Fibroblast of villous mesenchyme (primary cell): ENCODE data around the gene PHGDH. TPM values are rescaled to one million over a fixed set of nuclear protein-coding genes. Genes with fewer than 3 reads are reported as not detected.
"Not testable (repeated sequence)": the region's sequence is repeated elsewhere in the genome, so short reads cannot be mapped to it uniquely, and the experiment has no call there.

Source experiments
- DNase-seq: peaks from one replicate; pipeline ENCODE4 v3.0.0-alpha.2; 2010; ENCODE audit warnings: low read depth
- H3K4me3 ChIP-seq: 2 replicates; pipeline ENCODE4 v1.5.1; 2011; ENCODE audit warnings: low read depth, mild to moderate bottlenecking, low read length
- total RNA-seq: library from RNA; depleted of rRNA; stranded (reverse); fragments of >200 nt; gene quantifications from 2 replicates; pipeline ENCODE4 v1.2.3, GENCODE V29; 2012
- TF ChIP-seq, protein P1 (sequence below): IDR thresholded peaks from 2 replicates; pipeline ENCODE4 v1.5.1; 2012; ENCODE audit warnings: low read depth, mild to moderate bottlenecking, low read length; ENCODE audit not compliant: insufficient read depth

PHGDH gene
- total RNA-seq, 1 donor: 80.7 TPM

- TF ChIP-seq, protein P1, sequence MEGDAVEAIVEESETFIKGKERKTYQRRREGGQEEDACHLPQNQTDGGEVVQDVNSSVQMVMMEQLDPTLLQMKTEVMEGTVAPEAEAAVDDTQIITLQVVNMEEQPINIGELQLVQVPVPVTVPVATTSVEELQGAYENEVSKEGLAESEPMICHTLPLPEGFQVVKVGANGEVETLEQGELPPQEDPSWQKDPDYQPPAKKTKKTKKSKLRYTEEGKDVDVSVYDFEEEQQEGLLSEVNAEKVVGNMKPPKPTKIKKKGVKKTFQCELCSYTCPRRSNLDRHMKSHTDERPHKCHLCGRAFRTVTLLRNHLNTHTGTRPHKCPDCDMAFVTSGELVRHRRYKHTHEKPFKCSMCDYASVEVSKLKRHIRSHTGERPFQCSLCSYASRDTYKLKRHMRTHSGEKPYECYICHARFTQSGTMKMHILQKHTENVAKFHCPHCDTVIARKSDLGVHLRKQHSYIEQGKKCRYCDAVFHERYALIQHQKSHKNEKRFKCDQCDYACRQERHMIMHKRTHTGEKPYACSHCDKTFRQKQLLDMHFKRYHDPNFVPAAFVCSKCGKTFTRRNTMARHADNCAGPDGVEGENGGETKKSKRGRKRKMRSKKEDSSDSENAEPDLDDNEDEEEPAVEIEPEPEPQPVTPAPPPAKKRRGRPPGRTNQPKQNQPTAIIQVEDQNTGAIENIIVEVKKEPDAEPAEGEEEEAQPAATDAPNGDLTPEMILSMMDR: no peak
- H3K4me3 ChIP-seq: no peak overlapping the region
- no peak for DNase-seq
Observed at GRCh38 chr1:119689511-119689910, 22.2 kb upstream of the PHGDH start.

DNA sequence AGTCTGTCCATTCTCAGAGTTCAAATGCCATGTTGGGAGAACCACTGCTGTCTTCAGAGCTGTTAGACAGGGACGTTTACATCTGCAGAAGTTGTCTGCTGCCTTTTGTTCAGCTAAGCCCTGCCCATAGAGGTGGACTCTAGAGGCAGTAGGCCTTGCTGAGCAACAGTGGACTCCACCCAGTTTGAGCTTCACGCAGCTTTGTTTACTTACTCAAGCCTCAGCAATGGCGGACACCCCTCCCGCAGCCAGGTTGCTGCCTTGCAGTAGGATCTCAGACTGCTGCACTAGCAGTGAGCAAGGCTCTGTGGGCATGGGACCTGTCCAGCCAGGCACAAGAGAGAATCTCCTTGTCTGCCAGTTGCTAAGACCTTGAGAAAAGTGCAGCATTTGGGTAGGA is 14.9 kb upstream of the PHGDH start:
- H3K4me3 ChIP-seq, DNase-seq: not testable (repeated sequence)

DNA sequence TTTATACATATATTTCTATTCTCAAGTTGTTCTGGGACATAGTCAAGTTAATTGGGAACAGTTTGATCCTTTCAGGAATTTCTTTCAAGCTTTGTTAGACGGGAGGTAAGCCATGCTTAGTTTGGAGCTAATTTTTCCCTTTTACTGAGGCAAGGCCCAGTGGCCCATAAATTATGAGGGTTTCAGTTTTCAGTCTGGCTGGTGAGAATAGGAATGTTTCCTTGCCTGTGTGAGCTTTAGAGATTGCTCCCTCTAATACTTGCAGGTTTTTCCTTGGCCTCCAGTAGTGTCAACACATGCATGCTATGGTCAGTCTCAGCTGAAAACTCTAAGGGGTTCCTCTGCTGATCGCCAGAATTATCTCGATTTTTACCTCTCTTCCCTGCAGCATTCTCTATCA is 14.1 kb upstream of the PHGDH start:
- no peak overlapping the region for H3K4me3 ChIP-seq
- TF ChIP-seq, protein P1: no peak
- no peak for DNase-seq

DNA sequence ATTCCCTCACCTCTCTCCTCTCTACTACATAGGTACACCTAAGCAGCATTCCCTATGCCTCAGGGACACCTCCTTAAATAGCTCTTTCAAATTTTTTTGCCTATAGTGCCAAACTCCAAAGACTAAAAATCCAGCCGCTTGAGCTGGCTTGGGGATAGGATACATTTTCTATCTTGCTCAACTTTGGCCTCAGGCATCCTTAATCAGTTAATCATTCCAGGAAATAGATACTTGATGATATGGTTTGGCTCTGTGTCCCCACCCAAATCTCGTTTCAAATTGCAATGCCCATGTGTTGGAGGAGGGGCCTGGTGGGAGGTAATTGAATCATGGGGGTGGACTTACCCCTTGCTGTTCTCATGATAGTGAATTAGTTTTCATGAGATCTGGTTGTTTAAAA is 11.4 kb upstream of the PHGDH start:
- DNase-seq: no peak
- H3K4me3 ChIP-seq: no peak overlapping the region
- TF ChIP-seq, protein P1: no peak

DNA sequence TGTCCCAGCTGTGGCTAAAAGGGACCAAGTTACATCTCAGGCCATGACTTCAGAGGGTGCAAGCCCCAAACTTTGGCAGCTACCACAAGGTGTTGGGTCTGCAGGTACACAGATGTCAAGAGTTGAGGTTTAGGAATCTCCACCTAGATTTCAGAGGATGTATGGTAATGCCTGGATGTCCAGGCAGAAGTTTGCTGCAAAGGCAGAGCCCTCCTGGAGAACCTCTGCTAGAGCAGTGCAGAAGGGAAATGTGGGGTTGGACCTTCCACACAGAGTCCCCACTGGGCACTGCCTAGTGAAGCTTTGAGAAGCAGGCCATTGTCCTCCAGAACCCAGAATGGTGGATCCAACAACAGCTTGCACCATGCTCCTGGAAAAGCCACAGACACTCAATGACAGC is 10.1 kb upstream of the PHGDH start:
- TF ChIP-seq, protein P1: no peak
- DNase-seq: no peak

DNA sequence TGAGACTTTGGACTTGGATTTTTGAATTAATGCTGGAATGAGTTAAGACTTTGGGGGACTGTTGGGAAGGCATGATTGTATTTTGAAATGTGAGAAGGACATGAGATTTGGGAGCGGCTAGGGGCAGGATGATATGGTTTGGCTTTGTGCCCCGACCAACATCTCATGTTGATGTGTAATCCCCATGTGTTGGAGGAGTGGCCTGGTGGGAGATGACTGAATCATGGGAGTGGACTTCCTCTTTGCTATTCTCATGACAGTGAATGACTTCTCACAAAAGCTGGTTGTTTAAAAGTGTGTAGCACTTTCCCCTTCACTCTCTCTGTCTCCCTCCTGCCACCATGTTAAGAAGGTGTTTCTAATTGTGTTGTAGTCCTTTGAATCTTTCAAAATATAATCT is 9.3 kb upstream of the PHGDH start:
- peak; percentile 13 for DNase-seq
- no peak overlapping the region for H3K4me3 ChIP-seq
- TF ChIP-seq, protein P1: no peak

More for the DNA sequence above, 10.1 kb upstream of the PHGDH start:
- H3K4me3 ChIP-seq: no peak overlapping the region

DNA sequence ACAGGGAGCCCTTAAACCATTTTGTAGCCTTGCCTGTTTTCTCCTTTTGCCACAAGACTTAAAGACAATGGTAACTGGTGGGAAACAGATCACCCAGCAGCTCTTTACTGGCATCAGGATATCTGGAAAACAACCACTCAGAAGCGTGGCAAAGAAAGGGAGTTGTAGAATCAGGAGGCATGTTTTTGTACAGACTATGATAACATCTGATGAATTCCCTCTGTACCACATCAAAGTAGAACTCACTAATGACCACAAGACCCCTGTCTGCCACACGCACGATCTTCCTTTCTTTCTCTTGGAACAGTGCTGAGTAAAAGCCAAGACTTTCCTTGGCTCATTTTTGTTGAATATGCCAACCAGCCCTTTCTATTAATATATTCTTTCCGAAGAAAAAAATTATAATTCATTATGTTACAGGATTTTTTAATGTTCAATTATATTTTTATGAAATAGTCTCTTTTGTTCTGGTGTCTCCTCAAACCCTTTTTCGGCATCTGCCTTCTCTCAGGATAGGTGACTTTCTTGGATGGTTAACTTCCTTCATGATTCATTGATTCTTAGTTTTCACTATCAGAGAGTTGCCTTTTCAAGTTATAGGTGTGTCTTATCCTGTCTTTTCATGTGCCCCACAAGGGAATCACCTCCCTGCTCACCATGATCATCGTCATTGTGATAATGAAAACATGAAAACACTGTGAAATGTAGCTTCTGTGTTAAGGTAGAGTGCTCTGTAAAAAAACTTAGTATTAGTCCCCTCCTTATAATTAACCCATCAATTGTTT is 7.9 kb upstream of the PHGDH start:
- no peak for DNase-seq
- no peak overlapping the region for H3K4me3 ChIP-seq
- TF ChIP-seq, protein P1: no peak

DNA sequence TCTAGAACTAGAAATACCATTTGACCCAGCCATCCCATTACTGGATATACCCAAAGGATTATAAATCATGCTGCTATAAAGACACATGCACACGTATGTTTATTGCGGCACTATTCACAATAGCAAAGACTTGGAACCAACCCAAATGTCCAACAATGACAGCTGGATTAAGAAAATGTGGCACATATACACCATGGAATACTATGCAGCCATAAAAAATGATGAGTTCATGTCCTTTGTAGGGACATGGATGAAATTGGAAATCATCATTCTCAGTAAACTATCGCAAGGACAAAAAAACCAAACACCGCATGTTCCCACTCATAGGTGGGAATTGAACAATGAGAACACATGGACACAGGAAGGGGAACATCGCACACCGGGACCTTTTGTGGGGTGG is 5.1 kb upstream of the PHGDH start:
- DNase-seq, H3K4me3 ChIP-seq: not testable (repeated sequence)

DNA sequence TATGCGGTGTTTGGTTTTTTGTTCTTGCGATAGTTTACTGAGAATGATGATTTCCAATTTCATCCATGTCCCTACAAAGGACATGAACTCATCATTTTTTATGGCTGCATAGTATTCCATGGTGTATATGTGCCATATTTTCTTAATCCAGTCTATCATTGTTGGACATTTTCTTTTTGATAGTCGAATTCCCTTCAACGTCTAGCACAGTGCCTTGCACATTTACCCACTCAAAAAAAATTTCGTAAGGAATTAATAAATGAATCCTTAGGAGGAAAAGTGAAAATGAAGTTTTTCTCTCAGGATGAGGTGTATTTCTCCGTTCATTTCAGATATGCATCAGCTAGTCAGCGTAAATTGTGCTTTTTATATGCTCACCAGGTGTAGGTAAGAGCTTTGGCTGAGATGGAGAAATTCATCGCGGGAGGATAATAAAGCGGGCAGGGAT is 354 bp upstream of the PHGDH start:
- DNase-seq: not testable (repeated sequence)
- peak overlapping the region; percentile 93 for H3K4me3 ChIP-seq
